A549 treated with AZD9567 at 1 μM for 4 hours (cell line): Measurements from ENCODE around the gene SH2D1A. TPM values are rescaled to one million over a fixed set of nuclear protein-coding genes. Genes with fewer than 3 reads are reported as not detected.

Experiments
- total RNA-seq: library from RNA; stranded (reverse); fragments of 200-300 nt; extraction: Qiagen RNA extraction; gene quantifications from 5 replicates; pipeline ENCODE4 v1.2.3, GENCODE V29; 2022; ENCODE audit not compliant: insufficient read depth

SH2D1A gene
- total RNA-seq: not detected in 5 replicates

DNA sequence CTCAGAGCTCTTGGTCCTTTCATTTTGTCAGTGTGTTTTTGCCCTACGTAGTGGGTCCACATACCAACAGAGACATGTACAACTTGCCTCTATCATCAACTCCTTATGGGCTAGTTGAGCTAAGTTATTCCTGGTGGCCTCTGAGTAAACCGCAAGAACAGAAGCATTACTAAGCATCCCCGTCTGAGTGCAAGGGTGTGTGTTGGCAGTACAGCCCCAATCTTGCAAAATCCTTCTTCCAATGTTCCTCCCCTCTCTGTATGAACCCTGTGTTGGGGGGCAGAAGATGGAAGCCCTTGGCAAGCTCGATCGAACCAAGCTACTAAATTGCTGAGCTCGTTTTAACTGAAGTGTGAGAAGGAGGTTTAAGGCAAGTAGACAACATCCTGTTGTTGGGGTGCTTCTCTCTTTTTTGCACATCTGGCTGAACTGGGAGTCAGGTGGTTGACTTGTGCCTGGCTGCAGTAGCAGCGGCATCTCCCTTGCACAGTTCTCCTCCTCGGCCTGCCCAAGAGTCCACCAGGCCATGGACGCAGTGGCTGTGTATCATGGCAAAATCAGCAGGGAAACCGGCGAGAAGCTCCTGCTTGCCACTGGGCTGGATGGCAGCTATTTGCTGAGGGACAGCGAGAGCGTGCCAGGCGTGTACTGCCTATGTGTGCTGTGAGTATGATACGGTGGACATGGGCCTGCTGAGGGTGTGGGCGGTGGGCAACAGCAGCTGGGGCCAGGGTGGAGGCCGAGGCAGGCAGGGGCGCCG lies at the start of gene SH2D1A:
Gene SH2D1A, plus strand, starts transcription at position 447 of the 760 bp plus-strand sequence. Its CDS starts 80 bp downstream, at position 527.

GRCh38 chrX:124332481-124333424 lies 13.6 kb upstream of the SH2D1A start, which contains the start of gene TEX13D:
TSS of gene TEX13D (plus strand) at chrX:124332660. CDS start at chrX:124332918, 258 bp downstream.

Other genes starting within 250 kb of the SH2D1A start
- not detected in 5 replicates for gene TEX13D, start 13.9 kb upstream of the SH2D1A start, total RNA-seq